T-helper 9 cell (primary cell): Measurements from ENCODE around the gene PTGER4.
"Not testable (repeated sequence)": the region's sequence is repeated elsewhere in the genome, so short reads cannot be mapped to it uniquely, and the experiment has no call there.

Experiments used
- DNase-seq: peaks from one replicate; pipeline ENCODE4 v3.0.0-alpha.2; 2020

PTGER4 gene

GRCh38 chr5:40694433-40694832, 14.7 kb downstream of the PTGER4 start:
- no peak for DNase-seq

- no peak for DNase-seq
These were observed 20.5 kb downstream of the PTGER4 start for GRCh38 chr5:40700116-40700782.

GRCh38 chr5:40702027-40702426, 22.3 kb downstream of the PTGER4 start:
- not testable (repeated sequence) for DNase-seq

GRCh38 chr5:40705484-40705883, 25.8 kb downstream of the PTGER4 start:
- DNase-seq, result not testable (repeated sequence)

GRCh38 chr5:40710575-40710974, 30.9 kb downstream of the PTGER4 start:
- DNase-seq, result not testable (repeated sequence)

- no peak for DNase-seq
These were observed 34.3 kb downstream of the PTGER4 start for GRCh38 chr5:40714001-40714400.

GRCh38 chr5:40716000-40716399, 36.3 kb downstream of the PTGER4 start:
- no peak for DNase-seq

GRCh38 chr5:40716590-40716989, 36.9 kb downstream of the PTGER4 start:
- DNase-seq, result no peak

GRCh38 chr5:40717281-40717680, 37.6 kb downstream of the PTGER4 start:
- no peak for DNase-seq

- DNase-seq, result no peak
These were observed 40.4 kb downstream of the PTGER4 start for GRCh38 chr5:40720069-40720468.

GRCh38 chr5:40722497-40722911, 42.8 kb downstream of the PTGER4 start:
- not testable (repeated sequence) for DNase-seq

- DNase-seq, result no peak
These were observed 53.7 kb downstream of the PTGER4 start for GRCh38 chr5:40733434-40733833.

- no peak for DNase-seq
These were observed 54.3 kb downstream of the PTGER4 start for GRCh38 chr5:40733879-40734563.

GRCh38 chr5:40734986-40735385, 55.3 kb downstream of the PTGER4 start:
- no peak for DNase-seq

GRCh38 chr5:40735609-40736008, 55.9 kb downstream of the PTGER4 start:
- no peak for DNase-seq

- DNase-seq, result no peak
These were observed 56.6 kb downstream of the PTGER4 start for GRCh38 chr5:40736103-40736875.

GRCh38 chr5:40738502-40738901, 58.8 kb downstream of the PTGER4 start:
- DNase-seq, result no peak
